Loucy (cell line): ENCODE data around the gene ATE1.

Experiments
- H2AFZ ChIP-seq: fragments of 200-600 bp; sonication (generic); 2 replicates; pipeline ENCODE4 v1.6.0; 2016; ENCODE audit warnings: antibody characterized with exemption, mild to moderate bottlenecking, low read length, moderate library complexity
- H3F3A ChIP-seq: fragments of 200-600 bp; 2 replicates; pipeline ENCODE4 v1.6.0; 2016; ENCODE audit warnings: antibody characterized with exemption, low read depth, mild to moderate bottlenecking
- H3K27me3 ChIP-seq: fragments of 200-600 bp; sonication (generic); 2 replicates; pipeline ENCODE4 v1.6.1; 2014; ENCODE audit warnings: low read length, mild to moderate bottlenecking; ENCODE audit not compliant: insufficient read depth, poor library complexity, severe bottlenecking
- H3K36me3 ChIP-seq: fragments of 200-600 bp; sonication (generic); 2 replicates; pipeline ENCODE4 v1.6.1; 2016; ENCODE audit warnings: low read length; ENCODE audit not compliant: insufficient read depth
- H3K4me1 ChIP-seq: fragments of 200-600 bp; sonication (generic); 2 replicates; pipeline ENCODE4 v1.5.1; 2014; ENCODE audit warnings: low read length, mild to moderate bottlenecking; ENCODE audit not compliant: insufficient read depth, poor library complexity, severe bottlenecking
- H3K4me2 ChIP-seq: fragments of 200-600 bp; sonication (generic); 2 replicates; pipeline ENCODE4 v1.6.0; 2014; ENCODE audit warnings: antibody characterized with exemption, low read length, low read depth, mild to moderate bottlenecking; ENCODE audit not compliant: poor library complexity, severe bottlenecking
- H3K4me3 ChIP-seq: fragments of 200-600 bp; sonication (generic); 2 replicates; pipeline ENCODE4 v1.5.1; 2014; ENCODE audit warnings: low read length, mild to moderate bottlenecking, mixed read lengths; ENCODE audit not compliant: poor library complexity, severe bottlenecking
- H3K79me2 ChIP-seq: fragments of 200-600 bp; sonication (generic); 2 replicates; pipeline ENCODE4 v1.6.1; 2014; ENCODE audit warnings: low read length; ENCODE audit not compliant: insufficient read depth
- H3K9ac ChIP-seq: fragments of 200-600 bp; sonication (generic); 2 replicates; pipeline ENCODE4 v1.6.0; 2014; ENCODE audit warnings: mild to moderate bottlenecking, low read depth, low read length, moderate library complexity; ENCODE audit not compliant: poor library complexity, severe bottlenecking
- H3K9me2 ChIP-seq: fragments of 200-600 bp; sonication (generic); replicated peaks from 2 replicates; pipeline ENCODE4 v1.6.1; 2016; ENCODE audit warnings: low read depth, low read length, mixed read lengths
- H3K9me3 ChIP-seq: fragments of 200-600 bp; sonication (generic); 2 replicates; pipeline ENCODE4 v1.6.1; 2014; ENCODE audit warnings: mild to moderate bottlenecking, antibody characterized with exemption, low read length, low read depth; ENCODE audit not compliant: insufficient read depth
- H4K20me1 ChIP-seq: fragments of 200-600 bp; sonication (generic); 2 replicates; pipeline ENCODE4 v1.6.0; 2014; ENCODE audit warnings: antibody characterized with exemption, low read length, mild to moderate bottlenecking; ENCODE audit not compliant: insufficient read depth, poor library complexity, severe bottlenecking
- EZH2phosphoT487 ChIP-seq: fragments of 200-600 bp; IDR thresholded peaks from 2 replicates; pipeline ENCODE4 v1.6.1; 2018; ENCODE audit warnings: antibody characterized with exemption, mild to moderate bottlenecking, moderate library complexity, borderline replicate concordance
- TF ChIP-seq, protein P1 (sequence below): fragments of 200-600 bp; sonication (generic); conservative IDR thresholded peaks from 2 replicates; pipeline ENCODE4 v1.5.1; 2014; ENCODE audit warnings: mild to moderate bottlenecking, antibody characterized with exemption, low read length

Gene ATE1

GRCh38 chr10:121870413-121870812 lies 57.4 kb downstream of the ATE1 start:
- no peak for TF ChIP-seq EZH2phosphoT487
- Histone ChIP-seq H4K20me1 (no peaks in the 10 kb centered on the region), H3K9me3 (no peaks in the 10 kb centered on the region), H3K9me2 (no peaks in the 10 kb centered on the region), H2AFZ (no peak overlapping the region), H3K4me3 (no peak overlapping the region), H3K27me3 (no peaks in the 10 kb centered on the region), H3K36me3 (peaks cover 18% of the 10 kb centered on the region; the same call in 1 of the 2 replicates), H3K9ac (no peak overlapping the region), H3K4me2 (no peak overlapping the region), H3K4me1 (no peaks in the 10 kb centered on the region), H3K79me2 (no peaks in the 10 kb centered on the region), H3F3A (no peaks in the 10 kb centered on the region)

DNA sequence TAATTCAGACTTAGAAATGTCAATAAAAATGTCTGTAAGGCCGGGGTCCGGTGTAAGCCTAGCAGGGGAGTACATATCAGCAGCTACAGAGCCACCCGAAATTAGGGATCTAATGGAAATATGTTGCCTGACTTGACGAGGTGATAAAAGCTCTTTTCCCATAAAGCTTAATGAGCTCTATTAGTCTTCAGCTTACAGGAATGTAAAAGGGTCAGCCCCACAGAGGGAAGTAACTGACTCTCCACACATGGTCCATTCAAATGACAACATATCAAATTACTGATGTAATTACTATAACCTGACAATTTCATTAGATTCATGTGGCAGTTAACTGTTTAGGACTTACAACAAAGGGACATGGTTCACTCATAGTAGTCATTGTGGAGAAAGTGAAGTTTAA lies 62.3 kb downstream of the ATE1 start:
- no peak overlapping the region for H3K4me2 ChIP-seq

DNA sequence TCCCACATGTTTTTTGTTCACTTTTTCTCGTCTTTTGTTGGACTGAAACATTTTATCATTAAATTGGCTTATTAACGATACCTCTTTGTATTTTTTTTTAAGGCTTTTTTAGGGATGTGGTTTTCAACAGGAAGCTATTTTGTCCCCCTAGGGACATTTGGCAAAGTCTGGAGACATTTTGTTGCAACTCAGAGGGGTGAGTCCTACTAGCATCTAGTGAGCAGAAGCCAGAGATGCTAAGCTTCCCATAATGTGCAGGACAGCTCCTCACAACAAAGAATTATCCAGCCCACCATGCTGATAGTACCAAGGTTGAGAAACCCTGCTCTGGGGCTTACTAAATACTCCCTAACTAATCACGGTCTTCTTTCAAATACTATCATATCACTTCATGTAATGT lies 63.2 kb downstream of the ATE1 start:
- Histone ChIP-seq H3K9me3 (peaks cover 11% of the 10 kb centered on the region; the same call in 1 of the 2 replicates), H3K9ac (no peak overlapping the region), H3F3A (no peaks in the 10 kb centered on the region), H3K36me3 (peaks cover 24% of the 10 kb centered on the region), H3K4me2 (peak overlapping the region; percentile 18), H4K20me1 (no peaks in the 10 kb centered on the region), H3K4me1 (peaks cover 15% of the 10 kb centered on the region), H3K4me3 (peak overlapping the region; percentile 5), H2AFZ (no peak overlapping the region), H3K27me3 (no peaks in the 10 kb centered on the region), H3K9me2 (no peaks in the 10 kb centered on the region), H3K79me2 (no peaks in the 10 kb centered on the region)
- TF ChIP-seq, protein P1, sequence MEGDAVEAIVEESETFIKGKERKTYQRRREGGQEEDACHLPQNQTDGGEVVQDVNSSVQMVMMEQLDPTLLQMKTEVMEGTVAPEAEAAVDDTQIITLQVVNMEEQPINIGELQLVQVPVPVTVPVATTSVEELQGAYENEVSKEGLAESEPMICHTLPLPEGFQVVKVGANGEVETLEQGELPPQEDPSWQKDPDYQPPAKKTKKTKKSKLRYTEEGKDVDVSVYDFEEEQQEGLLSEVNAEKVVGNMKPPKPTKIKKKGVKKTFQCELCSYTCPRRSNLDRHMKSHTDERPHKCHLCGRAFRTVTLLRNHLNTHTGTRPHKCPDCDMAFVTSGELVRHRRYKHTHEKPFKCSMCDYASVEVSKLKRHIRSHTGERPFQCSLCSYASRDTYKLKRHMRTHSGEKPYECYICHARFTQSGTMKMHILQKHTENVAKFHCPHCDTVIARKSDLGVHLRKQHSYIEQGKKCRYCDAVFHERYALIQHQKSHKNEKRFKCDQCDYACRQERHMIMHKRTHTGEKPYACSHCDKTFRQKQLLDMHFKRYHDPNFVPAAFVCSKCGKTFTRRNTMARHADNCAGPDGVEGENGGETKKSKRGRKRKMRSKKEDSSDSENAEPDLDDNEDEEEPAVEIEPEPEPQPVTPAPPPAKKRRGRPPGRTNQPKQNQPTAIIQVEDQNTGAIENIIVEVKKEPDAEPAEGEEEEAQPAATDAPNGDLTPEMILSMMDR = no peak
- no peak for TF ChIP-seq EZH2phosphoT487

More for the DNA sequence above, 62.3 kb downstream of the ATE1 start:
- H3K36me3 ChIP-seq = peaks cover 26% of the 10 kb centered on the region
- no peaks in the 10 kb centered on the region for H3K79me2 ChIP-seq
- no peak overlapping the region for H3K9ac ChIP-seq
- no peaks in the 10 kb centered on the region for H4K20me1 ChIP-seq
- no peak overlapping the region for H2AFZ ChIP-seq
- H3F3A ChIP-seq = no peaks in the 10 kb centered on the region
- no peak for TF ChIP-seq EZH2phosphoT487
- TF ChIP-seq, protein P1 = no peak
- H3K27me3 ChIP-seq = no peaks in the 10 kb centered on the region
- peaks cover 11% of the 10 kb centered on the region; the same call in 1 of the 2 replicates for H3K9me3 ChIP-seq
- no peak overlapping the region for H3K4me3 ChIP-seq
- H3K9me2 ChIP-seq = no peaks in the 10 kb centered on the region
- H3K4me1 ChIP-seq = peaks cover 15% of the 10 kb centered on the region

- H3K27me3 ChIP-seq = no peaks in the 10 kb centered on the region
- no peaks in the 10 kb centered on the region for H3F3A ChIP-seq
- TF ChIP-seq EZH2phosphoT487 = no peak
- TF ChIP-seq, protein P1 = no peak
- no peak overlapping the region for H3K4me3 ChIP-seq
- no peak overlapping the region for H2AFZ ChIP-seq
- peaks cover 19% of the 10 kb centered on the region for H3K36me3 ChIP-seq
- no peak overlapping the region for H3K9ac ChIP-seq
- H3K9me3 ChIP-seq = peaks cover 11% of the 10 kb centered on the region; the same call in 1 of the 2 replicates
- H4K20me1 ChIP-seq = no peaks in the 10 kb centered on the region
- H3K79me2 ChIP-seq = no peaks in the 10 kb centered on the region
- H3K4me1 ChIP-seq = peaks cover 15% of the 10 kb centered on the region
- H3K4me2 ChIP-seq = peak overlapping the region; percentile 18
- H3K9me2 ChIP-seq = no peaks in the 10 kb centered on the region
These were observed 63.7 kb downstream of the ATE1 start for GRCh38 chr10:121864168-121864567.
